ENCODE measurements around the gene GLOD5.

DNA sequence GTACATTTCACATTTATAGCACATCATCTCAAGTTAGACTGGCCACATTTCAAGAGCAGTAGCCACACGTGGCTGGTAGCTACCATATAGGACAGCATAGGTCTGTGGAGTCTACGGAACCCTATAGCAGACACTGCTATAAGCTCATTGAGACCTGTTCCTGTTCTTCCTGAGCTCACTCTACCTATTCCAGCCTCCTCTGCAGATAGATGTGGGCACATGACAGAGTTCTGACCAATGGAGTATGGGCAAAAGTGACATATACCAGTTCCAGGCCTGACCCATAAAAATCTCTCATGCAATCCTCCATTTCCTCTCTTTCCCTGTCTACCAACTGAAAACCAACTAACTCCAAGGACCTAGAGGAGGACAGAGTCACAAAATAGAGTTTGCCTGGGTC, 36.8 kb downstream of the GLOD5 start:
- no peak for TF ChIP-seq POLR2A (IDR thresholded peaks at IDR 0.05)
- TF ChIP-seq, protein P1, sequence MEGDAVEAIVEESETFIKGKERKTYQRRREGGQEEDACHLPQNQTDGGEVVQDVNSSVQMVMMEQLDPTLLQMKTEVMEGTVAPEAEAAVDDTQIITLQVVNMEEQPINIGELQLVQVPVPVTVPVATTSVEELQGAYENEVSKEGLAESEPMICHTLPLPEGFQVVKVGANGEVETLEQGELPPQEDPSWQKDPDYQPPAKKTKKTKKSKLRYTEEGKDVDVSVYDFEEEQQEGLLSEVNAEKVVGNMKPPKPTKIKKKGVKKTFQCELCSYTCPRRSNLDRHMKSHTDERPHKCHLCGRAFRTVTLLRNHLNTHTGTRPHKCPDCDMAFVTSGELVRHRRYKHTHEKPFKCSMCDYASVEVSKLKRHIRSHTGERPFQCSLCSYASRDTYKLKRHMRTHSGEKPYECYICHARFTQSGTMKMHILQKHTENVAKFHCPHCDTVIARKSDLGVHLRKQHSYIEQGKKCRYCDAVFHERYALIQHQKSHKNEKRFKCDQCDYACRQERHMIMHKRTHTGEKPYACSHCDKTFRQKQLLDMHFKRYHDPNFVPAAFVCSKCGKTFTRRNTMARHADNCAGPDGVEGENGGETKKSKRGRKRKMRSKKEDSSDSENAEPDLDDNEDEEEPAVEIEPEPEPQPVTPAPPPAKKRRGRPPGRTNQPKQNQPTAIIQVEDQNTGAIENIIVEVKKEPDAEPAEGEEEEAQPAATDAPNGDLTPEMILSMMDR (IDR thresholded peaks at IDR 0.05) = no peak

All from thyroid gland (tissue), 4 donors.